Measurements from ENCODE around the gene ENPEP. TPM values are rescaled to one million over a fixed set of nuclear protein-coding genes. Genes with fewer than 3 reads are reported as not detected.
"Not testable (repeated sequence)": the region's sequence is repeated elsewhere in the genome, so short reads cannot be mapped to it uniquely, and the experiment has no call there.

ENPEP gene, protein sequence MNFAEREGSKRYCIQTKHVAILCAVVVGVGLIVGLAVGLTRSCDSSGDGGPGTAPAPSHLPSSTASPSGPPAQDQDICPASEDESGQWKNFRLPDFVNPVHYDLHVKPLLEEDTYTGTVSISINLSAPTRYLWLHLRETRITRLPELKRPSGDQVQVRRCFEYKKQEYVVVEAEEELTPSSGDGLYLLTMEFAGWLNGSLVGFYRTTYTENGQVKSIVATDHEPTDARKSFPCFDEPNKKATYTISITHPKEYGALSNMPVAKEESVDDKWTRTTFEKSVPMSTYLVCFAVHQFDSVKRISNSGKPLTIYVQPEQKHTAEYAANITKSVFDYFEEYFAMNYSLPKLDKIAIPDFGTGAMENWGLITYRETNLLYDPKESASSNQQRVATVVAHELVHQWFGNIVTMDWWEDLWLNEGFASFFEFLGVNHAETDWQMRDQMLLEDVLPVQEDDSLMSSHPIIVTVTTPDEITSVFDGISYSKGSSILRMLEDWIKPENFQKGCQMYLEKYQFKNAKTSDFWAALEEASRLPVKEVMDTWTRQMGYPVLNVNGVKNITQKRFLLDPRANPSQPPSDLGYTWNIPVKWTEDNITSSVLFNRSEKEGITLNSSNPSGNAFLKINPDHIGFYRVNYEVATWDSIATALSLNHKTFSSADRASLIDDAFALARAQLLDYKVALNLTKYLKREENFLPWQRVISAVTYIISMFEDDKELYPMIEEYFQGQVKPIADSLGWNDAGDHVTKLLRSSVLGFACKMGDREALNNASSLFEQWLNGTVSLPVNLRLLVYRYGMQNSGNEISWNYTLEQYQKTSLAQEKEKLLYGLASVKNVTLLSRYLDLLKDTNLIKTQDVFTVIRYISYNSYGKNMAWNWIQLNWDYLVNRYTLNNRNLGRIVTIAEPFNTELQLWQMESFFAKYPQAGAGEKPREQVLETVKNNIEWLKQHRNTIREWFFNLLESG
- total RNA-seq: 4.1 TPM
- long read RNA-seq, full-length matches to known transcripts: 6 of 7 reads
- long read RNA-seq, partial matches to known transcripts: 0 of 7 reads
- long read RNA-seq, other reads (novel, unspliced or antisense): 1 of 7 reads

DNA sequence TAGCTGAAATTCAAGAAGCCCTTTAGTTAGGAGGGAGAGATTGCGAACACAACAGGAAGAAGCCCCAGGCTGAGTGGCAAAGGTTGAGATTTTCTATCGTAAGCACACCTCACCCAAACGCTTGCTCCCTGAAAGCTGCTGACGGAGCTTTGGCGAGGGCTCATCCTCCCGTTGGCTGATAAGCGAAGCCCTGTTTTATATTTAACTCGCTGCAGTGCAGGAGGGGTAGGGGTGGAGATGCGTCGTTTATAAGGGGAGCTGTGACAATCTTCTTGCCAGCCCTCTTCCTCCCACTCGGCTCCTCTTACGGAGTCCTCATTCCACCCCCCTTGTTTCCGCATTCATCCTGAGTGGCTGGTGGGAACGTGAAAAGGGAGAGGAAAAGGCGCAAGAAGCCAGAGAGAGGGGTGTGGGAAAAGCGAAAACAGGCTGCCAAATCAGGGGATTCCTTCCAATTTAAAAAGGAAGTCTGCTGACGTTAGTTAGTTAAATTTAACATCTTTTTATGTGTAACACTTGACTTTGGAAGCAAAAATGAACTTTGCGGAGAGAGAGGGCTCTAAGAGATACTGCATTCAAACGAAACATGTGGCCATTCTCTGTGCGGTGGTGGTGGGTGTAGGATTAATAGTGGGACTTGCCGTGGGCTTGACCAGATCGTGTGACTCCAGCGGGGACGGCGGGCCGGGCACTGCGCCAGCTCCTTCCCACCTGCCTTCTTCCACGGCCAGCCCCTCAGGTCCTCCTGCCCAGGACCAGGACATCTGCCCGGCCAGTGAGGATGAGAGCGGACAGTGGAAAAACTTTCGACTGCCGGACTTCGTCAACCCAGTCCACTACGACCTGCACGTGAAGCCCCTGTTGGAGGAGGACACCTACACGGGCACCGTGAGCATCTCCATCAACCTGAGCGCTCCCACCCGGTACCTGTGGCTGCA, at the start of gene ENPEP:
ENPEP (plus strand) TSS at position 275 of the 938 bp plus-strand sequence; CDS start at position 535, 260 bp downstream.
- ATAC-seq (peak; percentile 85), DNase-seq (ENCODE audit: missing footprints) (peak; percentile 69)
- intact Hi-C loops (cut with DNase I): no loop called here

DNA sequence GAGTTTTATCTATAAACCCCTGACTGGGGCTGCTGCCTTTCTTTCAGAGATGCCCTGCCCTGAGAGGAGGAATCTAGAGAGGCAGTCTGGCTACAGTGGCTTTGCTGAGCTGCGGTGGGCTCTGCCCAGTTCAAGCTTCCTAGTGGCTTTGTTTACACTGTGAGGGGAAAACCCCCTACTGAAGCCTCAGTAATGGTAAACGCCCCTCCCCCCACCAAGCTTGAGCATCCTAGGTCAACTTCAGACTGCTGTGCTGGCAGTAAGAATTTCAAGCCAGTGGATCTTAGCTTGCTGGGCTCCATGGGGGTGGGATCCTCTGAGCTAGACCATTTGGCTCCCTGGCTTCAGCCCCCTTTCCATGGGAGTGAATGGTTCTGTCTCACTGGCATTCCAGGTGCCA, 44.1 kb upstream of the ENPEP start:
- intact Hi-C loops (cut with DNase I); ATAC-seq; DNase-seq (ENCODE audit: missing footprints): not testable (repeated sequence)

DNA sequence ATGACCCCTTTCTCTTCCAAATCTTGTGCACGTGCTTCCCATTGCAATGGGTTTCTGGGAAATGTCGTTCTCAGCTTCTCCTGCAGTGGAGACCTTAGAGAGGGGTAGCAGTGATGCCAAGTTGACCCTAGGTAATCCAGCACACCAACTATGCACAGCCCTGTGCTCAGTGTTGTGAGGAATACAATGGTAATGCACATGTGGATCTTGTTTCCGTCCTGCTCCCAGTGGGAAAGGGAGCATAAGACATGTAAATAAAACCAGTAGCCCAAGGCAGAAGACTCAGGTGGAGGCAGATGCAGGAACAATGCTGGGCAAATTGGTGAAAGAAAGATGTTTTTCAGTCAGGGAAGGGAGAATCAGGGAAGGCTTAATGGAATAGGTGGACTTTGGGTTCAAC, 38.7 kb upstream of the ENPEP start:
- intact Hi-C loops (cut with DNase I); ATAC-seq; DNase-seq (ENCODE audit: missing footprints): not testable (repeated sequence)

DNA sequence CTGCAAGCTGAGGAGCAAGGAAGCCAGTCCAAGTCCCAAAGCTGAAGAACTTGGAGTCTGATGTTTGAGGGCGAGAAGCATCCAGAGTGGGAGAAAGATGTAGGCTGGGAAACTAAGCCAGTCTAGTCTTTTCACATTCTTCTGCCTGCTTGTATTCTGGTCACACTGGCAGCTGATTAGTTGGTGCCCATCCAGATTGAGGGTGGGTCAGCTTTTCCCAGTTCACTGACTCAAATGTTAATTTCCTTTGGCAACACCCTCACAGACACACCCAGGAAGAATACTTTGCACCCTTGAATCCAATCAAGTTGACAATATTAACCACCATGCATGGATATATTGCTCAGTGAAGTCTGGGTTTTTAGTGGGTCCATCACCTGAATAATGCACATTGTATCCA, 36.7 kb upstream of the ENPEP start:
- not testable (repeated sequence) for ATAC-seq; DNase-seq (ENCODE audit: missing footprints)

DNA sequence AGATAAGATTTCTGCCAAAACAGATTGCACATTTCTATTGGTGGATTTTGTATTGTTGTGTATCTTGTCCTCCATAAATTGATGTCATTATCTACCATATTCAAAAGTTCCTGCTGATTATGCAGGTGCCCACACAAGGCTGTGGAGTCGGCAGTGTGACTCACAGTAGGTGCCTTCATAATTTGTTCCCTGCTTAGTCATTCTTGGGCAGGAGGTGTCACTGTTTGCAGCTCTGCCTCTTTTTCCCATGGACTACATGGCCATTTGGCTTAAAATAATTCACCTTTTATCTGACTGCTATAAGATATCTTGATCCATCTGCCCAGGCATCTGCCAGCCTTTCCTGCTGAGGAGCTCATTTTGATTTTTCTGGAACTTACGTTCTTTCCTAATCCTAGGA, 33.6 kb upstream of the ENPEP start:
- ATAC-seq (no peak), DNase-seq (ENCODE audit: missing footprints) (no peak)
- intact Hi-C loops (cut with DNase I): loop anchor here (10.0 kb wide), 1 partner anchor 72 kb away; no protein-coding TSS in a partner anchor

More for the DNA sequence above, 36.7 kb upstream of the ENPEP start:
- intact Hi-C loops (cut with DNase I): not testable (repeated sequence)

DNA sequence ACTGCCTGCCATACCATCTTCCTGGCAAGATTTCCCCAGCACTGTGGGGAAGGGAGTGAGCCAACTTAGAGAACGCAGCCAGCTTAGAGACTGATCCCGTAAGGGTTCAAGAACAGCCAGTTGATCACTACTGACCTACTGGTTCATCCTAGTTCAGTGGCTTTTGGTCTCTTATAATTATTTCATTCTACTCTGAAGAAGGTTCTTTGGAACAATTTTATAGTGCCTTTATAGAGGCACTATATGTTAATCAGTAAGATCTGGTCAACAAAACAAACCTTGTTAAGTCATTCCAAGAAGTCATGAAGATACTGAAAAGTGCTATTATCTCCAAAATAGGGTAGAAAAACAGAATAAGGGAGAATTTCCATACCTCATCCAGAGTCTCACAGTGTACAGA, 33.2 kb upstream of the ENPEP start:
- intact Hi-C loops (cut with DNase I): loop anchor here (10.0 kb wide), 1 partner anchor 72 kb away; no protein-coding TSS in a partner anchor
- ATAC-seq (no peak), DNase-seq (ENCODE audit: missing footprints) (no peak)

DNA sequence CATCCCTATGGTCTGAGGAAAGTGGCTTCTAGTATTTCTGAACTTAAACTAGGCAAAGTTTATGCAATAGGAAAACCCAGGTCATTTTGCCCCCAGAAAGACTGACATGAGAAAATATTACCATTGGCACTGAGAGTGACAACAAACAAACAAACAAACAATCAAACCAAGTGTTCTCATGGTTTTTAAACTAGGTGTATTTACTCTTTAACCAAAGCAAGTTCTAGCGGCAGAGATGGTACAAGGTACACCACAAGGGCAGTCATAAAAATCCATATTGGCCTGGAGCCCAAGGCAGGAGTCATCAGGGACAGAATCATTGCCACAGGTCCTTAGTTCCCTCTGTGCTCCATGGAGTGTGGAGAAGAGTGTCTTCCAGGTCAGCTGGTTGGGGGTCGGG, 26.0 kb upstream of the ENPEP start:
- ATAC-seq: no peak
- intact Hi-C loops (cut with DNase I): loop anchor here (10.0 kb wide), 1 partner anchor 65 kb away; no protein-coding TSS in a partner anchor

DNA sequence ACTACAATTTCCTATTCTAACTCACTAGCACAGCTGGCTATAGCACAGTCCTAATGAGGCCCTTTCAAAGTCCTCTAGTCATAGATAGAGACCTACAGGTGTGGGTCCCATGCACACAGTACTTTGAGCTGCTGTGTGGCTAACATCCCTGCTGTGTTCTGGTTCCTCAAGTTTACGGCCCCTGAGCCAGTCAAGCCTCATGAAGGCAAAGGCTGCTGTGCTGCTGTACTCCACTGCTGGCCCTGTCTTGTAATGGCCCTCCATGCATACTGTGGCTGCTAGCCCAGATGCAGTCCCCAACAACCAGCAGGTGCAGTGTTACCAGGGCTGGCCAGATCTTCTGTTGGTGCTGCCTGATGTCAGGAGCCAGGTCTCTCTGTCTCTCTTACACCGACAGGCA, 23.4 kb upstream of the ENPEP start:
- DNase-seq (ENCODE audit: missing footprints) (no peak), ATAC-seq (no peak)
- intact Hi-C loops (cut with DNase I): no loop called here

More for the DNA sequence above, 26.0 kb upstream of the ENPEP start:
- no peak for DNase-seq (ENCODE audit: missing footprints)

DNA sequence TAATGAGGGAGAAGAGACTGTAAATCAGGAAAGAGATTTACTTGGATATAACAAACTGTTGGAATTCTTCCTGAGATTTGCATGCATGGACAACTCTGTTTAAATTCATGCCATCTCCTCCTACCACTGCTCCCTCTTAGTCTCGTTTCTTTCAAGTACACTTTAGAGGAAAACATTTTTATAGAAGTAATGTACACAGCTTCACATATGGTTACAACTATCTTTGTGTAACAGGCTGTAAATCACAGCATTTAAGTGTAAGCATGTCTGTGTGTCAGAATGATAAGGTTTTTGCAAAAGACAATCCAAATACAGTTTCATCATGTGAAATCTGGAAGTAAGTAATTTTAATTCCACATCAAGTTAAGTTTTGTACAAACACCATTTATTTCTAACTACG, 21.5 kb upstream of the ENPEP start:
- intact Hi-C loops (cut with DNase I): no loop called here
- ATAC-seq (no peak), DNase-seq (ENCODE audit: missing footprints) (no peak)

DNA sequence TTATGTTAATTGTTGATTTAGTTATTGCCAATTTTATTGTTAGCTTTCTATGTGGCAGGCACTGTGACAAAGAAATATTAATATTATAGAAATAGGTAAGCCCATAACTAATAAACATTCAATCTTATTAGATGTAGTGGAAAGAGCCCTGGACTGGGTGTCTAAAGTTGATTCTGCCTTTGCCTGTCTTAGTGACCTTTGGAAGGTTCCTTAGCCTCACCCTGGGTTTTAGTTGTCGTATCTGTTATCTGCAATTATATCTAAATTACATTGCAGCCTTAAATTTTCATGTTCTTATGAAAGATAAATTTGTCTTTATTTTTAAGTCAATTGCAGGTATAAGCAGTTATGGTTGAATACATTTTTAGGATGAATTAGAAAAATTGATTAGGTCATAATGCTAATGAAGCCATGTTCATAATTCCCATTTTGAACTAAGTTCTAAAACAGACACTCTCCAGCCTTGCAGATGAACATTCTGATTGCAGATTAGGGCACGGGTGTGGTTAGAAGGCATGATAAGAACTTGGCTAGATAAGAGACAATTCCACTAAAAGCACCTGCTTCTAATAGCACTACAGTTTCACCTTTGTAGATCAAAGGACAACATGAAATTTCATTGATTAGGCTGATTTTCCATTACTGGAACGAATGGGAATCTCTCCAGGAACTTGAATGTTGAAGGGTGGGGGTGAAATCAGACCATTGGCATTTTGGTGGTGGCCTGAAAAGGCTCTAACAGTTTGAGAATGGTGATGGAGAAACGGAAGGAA, 17.3 kb upstream of the ENPEP start:
- no peak for ATAC-seq
- DNase-seq (ENCODE audit: missing footprints): no peak
- intact Hi-C loops (cut with DNase I): no loop called here

DNA sequence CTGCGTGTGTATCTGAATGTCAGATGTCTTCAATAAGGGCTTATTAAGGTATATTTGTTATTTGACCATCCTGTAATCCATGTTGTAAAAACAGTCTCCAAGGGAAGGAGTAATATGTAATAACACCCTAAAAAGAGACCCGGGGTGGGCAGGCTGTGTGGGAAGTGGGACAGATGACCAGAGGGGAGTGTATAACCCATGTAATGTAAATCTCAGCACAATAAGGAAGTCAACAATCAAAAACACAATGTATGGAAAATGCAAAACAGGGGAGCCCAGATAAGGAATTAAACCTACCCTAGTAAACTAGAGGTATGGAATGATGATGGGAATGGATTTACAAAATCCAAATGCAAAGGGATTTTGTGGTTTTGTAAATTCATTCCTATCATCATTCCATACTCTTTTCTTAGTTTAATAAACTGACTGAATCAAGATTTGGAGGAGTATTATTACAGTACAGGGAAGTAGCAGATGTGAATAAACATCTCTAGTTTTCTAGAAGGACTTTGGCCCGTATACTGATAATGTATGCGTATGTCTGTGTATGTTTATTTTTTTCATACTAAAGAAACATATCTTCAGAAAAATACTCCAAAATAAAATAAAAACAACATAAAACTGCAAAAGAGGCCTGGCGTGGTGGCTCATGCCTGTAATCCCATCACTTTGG, 15.7 kb upstream of the ENPEP start:
- ATAC-seq (no peak), DNase-seq (ENCODE audit: missing footprints) (no peak)
- intact Hi-C loops (cut with DNase I): no loop called here

DNA sequence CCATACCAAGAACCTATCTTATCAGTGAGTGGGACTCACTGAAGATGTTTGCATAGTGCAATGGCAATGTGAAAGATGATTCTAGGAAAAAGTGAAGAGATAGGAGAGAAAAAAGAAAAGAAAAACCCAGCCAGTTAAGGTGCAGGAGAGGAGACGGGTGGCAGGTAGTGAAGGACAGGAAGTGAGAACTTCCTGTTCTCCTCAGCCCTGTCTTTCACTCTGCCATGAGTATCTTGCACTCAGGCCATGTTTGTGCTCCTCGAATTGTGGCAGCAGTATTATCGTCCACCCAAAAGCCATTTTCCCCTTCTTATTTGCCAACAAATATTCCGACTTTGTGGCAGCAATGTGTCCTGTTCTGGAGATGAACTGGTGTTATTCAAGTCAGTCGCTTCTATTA, 8.6 kb upstream of the ENPEP start:
- ATAC-seq (no peak), DNase-seq (ENCODE audit: missing footprints) (no peak)
- intact Hi-C loops (cut with DNase I): no loop called here

DNA sequence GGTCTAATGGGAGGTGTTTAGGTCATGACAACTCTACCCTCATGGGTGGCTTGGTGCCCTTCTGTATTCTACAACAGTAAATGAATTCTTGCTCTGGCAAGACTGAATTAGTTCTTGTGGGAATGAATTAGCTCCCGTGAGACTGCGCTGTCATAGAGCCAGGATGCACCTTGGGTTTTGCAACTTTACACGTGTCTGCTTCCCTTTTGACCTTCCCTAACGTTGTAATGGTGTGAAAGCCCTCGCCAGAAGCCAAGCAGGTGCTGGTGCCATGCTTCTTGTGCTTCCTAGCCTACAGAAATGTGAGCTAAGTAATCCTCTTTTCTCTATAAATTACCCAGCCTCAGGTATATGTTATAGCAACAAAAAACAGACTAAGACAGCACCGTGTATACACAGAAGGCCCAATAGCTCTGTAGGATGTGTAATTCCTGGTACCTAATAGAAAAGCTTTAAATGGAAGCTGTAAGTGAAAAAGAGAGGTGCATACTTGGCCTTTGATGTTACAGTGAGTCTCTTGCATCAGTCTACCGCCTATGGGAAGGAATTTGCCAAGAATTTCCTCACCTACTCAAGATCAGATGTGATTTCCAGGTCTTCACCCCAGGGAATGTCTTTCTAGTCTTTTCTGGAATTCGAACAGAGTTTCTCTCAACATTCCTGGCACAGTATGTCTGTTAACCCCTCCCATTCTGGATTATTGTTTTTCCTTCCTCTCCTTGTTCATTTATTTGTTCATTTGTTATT, 3.2 kb upstream of the ENPEP start:
- ATAC-seq (no peak), DNase-seq (ENCODE audit: missing footprints) (no peak)
- intact Hi-C loops (cut with DNase I): no loop called here

DNA sequence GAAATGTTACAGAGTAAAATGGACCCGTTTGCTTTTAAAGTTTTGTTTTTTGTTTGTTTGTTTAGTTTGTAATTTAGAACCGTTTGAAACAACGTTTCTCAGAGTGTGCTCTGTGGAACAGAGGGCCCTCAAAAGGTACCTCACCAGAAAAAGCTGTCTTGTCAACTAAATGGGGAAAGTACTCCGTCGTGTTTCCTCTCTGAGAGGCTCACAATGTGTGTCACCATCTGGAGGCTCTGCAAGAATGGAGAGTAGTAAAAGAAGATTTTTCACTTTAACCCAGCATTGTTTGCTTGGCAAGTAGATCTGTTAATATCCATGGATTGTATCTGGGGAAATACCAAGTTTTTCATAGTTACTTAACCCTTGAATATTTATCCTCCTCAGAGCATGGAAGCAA, 1.5 kb upstream of the ENPEP start:
- ATAC-seq: no peak
- intact Hi-C loops (cut with DNase I): no loop called here

DNA sequence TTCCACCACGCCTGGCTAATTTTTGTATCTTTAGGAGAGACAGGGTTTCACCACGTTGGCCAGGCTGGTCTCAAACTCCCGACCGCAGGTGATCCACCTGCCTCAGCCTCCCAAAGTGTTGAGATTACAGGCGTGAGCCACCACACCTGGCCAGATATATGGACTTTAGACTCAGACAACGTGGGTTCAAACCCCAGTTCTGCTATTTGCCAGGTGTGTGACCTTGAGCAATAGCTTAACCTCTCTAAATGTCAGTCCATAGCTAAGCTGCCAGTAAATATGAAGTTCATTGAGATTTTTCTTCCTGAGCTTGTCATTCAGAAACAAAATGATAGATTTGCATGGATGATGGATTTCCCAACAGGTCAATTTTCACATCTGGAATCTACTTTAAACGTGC, 875 bp upstream of the ENPEP start:
- ATAC-seq; intact Hi-C loops (cut with DNase I); DNase-seq (ENCODE audit: missing footprints): not testable (repeated sequence)

More for the DNA sequence above, 1.5 kb upstream of the ENPEP start:
- DNase-seq (ENCODE audit: missing footprints): no peak

DNA sequence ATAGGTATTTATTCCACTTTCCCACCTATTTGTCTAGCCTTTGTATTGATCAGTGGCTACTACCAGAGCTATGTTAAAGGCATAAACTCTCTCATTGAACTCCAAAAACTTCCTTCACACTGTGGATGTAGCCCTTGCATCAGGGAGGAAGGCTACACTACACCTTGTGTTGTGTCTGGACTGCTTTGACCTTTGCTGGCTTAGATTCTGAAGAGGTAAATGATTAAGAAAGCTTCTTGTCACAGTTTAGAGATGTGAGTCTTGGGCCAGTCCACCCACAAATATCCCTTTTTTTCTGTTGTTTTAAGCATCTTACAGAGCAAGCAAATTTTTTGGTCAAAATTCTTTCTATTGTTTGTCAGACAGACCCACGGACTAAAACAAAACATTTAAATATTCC, 1.9 kb downstream of the ENPEP start:
- DNase-seq (ENCODE audit: missing footprints) (no peak), ATAC-seq (no peak)
- intact Hi-C loops (cut with DNase I): no loop called here
